Measurements from ENCODE around the gene TMEM59L.
A peak's percentile ranks its signal among the peaks of the same experiment; 100 is the strongest.

Gene TMEM59L

GRCh38 chr19:18659281-18660050 lies 46.8 kb downstream of the TMEM59L start:
- DNase-seq (ENCODE audit: low spot score): peak; percentile 49

DNA sequence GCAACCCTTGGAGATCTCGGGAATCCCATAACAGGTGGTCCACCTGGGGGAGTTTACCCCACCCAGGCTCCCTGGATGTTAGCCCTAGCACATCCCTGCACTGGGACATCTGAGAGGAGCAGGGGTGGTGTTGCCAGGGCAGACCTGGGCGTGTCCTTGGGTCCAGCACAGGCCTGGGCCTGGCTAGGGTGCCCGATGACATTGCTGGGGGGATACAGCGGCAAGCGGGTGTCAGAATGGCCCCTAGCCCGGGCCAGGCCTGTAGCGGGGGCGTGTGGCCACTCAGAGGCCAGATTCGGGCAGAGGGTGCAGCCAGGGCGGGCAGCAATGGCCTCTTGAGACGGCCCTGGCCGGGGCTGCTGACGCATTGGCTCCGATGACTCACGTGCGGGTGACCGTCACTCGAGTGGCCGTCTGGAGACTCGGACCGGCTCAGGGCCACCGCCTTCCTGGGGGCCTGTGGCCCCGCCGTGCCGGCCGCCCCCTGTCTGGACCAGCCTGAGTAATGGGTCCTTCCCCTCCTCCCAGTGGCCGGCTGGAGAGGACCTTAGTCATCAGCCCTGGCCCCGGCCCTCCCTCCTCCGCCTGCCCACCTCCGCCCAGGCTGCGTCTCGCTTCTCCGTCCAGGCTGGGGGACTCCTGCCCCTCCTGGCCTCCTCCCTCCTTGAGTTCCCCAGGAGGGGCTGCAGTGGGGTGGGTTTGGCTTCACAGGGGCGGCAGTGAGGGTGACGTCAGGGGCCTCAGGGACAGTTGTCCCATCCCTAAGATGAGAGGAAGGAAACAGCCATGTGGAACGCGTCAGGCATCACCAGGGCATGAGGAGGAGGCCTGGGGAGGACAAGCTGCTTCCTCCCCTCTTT lies 47.6 kb downstream of the TMEM59L start:
- DNase-seq (ENCODE audit: low spot score): no peak

- no peak for DNase-seq (ENCODE audit: low spot score)
Observed at GRCh38 chr19:18660939-18661670, 48.4 kb downstream of the TMEM59L start.

- DNase-seq (ENCODE audit: low spot score): no peak
Observed at GRCh38 chr19:18662972-18663732, 50.5 kb downstream of the TMEM59L start.

- no peak for DNase-seq (ENCODE audit: low spot score)
Observed at GRCh38 chr19:18663940-18664530, 51.4 kb downstream of the TMEM59L start.

DNA sequence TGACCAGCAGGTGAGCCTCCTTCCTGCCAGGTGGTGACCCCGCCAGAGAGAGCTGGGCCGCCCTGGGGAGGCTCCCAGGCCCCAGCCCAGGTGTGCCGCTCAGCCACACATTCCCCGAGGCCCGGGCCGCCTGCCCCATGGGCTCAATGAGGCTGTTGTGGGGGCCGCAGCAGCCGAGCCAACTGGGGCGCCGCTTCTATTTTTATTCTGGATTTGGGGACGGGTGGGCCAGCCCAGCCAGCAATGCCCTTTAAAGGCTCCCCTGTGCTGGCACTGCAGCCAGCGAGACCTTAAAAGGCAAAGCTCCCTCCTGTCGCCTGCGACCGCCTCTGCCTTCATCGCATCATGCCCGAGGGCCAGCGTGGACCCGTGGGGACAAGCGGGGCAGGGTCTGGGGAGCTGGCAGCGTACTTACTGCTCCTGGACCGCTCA lies 53.1 kb downstream of the TMEM59L start:
- no peak for DNase-seq (ENCODE audit: low spot score)

DNA sequence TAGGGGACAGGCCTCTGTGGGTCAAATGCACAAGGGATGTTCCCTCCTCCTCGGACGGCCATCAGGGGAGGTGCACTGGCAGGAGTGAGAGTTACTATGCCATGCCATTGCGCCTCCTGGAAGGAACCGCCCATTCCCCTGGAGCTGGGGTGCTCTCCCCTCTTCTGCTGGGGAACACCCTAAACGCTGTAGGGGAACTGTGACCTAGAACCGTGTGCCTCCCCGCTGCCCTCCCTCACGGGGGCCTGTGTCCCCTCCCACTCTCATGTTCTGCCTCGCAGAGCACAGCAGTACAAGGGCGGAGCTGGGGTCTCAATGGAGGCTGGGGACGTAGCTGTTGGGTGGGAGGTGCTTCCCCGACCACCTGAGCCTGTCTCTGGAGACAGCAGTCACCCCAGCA lies 53.6 kb downstream of the TMEM59L start:
- DNase-seq (ENCODE audit: low spot score): no peak

- no peak for DNase-seq (ENCODE audit: low spot score)
Observed at GRCh38 chr19:18666784-18667183, 54.1 kb downstream of the TMEM59L start.

DNA sequence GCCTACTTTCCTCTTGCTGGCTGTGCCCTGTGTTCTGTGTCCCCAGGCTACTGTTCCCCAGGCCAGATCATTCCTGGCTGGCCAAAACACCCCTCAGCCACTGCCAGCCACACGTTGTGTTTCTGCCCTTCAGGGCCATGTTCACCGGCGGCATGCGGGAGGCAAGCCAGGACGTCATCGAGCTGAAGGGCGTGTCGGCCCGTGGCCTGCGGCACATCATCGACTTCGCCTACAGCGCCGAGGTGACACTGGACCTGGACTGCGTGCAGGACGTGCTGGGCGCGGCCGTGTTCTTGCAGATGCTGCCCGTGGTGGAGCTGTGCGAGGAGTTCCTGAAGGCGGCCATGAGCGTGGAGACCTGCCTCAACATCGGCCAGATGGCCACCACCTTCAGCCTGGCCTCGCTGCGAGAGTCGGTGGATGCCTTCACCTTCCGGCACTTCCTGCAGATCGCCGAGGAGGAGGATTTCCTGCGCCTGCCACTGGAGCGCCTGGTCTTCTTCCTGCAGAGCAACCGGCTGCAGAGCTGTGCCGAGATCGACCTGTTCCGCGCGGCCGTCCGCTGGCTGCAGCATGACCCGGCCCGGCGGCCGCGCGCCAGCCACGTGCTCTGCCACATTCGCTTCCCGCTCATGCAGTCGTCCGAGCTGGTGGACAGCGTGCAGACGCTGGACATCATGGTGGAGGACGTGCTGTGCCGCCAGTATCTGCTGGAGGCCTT lies 55.0 kb downstream of the TMEM59L start:
- DNase-seq (ENCODE audit: low spot score): no peak

DNA sequence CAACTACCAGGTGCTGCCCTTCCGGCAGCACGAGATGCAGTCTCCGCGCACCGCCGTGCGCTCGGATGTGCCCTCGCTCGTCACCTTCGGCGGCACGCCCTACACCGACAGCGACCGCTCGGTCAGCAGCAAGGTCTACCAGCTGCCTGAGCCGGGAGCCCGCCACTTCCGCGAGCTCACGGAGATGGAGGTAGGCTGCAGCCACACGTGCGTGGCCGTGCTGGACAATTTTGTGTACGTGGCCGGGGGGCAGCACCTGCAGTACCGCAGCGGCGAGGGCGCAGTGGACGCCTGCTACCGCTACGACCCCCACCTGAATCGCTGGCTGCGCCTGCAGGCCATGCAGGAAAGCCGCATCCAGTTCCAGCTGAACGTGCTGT lies 55.6 kb downstream of the TMEM59L start:
- no peak for DNase-seq (ENCODE audit: low spot score)

GRCh38 chr19:18668744-18669523 lies 56.3 kb downstream of the TMEM59L start:
- DNase-seq (ENCODE audit: low spot score): no peak

GRCh38 chr19:18669524-18669817 lies 56.8 kb downstream of the TMEM59L start:
- no peak for DNase-seq (ENCODE audit: low spot score)

- no peak for DNase-seq (ENCODE audit: low spot score)
Observed at GRCh38 chr19:18669883-18670282, 57.2 kb downstream of the TMEM59L start.

GRCh38 chr19:18670312-18670711 lies 57.6 kb downstream of the TMEM59L start:
- DNase-seq (ENCODE audit: low spot score): no peak

Data from germinal center (tissue), 1 donor.